COR-L47 (cell line): ENCODE measurements around the gene AGAP4.
"Not testable (repeated sequence)": the region's sequence is repeated elsewhere in the genome, so short reads cannot be mapped to it uniquely, and the experiment has no call there.

Experiments
- DNase-seq: peaks from one replicate; lab custom pipeline; 2025; lab: John Stamatoyannopoulos, UW

AGAP4 gene

DNA sequence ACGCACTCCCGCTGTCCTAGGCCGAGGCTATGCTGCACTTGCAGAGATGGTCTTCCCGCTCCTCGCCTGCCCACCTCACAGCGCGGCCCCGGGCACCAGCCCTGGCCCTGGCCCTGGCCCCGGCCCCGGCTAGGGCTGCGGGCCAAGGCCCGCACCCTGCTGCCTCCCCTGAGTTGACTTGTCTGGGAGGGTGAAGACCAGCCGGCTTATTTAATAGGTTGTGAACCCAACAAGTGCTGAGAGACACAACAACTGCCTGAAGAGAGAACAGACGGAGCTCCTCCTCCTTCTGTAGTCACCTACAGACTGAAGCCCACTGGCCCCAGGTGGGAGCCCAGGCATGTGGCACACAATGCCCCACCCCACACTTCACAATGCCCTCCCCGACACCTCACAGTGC is at the start of gene AGAP4:
Gene AGAP4 (minus strand): TSS at position 101 of the 400 bp plus-strand sequence. CDS start 153 bp downstream, outside the sequence.
- not testable (repeated sequence) for DNase-seq

DNA sequence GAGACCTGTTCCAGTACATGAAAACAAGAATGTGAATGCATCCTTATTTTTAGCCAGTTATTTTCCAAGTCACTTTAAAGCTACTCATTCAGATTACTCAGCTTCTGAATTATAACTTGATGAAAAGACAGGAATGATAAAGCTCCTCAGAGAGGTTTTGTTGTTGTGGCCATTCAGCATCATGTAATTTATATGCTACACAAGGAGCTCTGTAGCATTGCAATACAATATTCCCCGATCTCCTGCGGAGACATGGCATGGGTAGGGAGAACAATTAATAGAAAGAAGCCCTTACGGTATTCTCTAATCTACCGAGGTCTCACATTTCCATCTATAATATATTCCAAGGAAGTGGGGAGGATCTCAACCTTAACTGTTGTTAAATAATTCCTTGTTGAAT is 43.4 kb upstream of the AGAP4 start:
- not testable (repeated sequence) for DNase-seq

DNA sequence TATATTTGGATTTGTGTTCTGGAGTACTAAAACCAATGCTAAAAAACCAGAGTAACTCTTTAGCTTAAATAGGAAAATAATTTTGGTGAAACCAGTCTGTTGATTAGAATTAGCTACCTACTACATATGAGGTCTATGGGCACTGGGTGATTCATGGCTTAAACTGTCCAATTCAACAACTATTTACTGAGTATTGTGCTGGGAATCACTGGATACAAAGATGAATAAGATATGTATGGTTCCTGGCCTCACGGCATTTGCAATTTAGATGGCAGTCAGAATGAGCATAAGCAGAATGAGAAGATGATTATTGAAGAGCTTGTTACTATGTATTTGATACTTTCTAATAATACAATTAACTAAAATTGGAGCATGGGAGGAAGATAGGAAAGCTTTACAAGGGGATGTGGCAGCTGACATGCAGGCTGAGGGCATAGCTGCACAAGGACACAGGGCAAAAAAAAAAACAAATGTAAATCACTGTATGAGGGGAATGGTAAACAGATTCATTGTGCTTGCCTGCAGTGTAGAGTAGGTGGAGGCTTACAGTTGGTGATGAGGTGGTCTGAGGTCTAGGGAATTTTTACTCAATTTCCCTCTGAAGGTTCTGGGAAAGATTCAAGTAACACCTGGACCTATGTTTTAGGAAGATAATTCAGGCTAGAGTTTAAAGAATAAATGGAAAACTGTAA is 42.4 kb upstream of the AGAP4 start:
- not testable (repeated sequence) for DNase-seq

DNA sequence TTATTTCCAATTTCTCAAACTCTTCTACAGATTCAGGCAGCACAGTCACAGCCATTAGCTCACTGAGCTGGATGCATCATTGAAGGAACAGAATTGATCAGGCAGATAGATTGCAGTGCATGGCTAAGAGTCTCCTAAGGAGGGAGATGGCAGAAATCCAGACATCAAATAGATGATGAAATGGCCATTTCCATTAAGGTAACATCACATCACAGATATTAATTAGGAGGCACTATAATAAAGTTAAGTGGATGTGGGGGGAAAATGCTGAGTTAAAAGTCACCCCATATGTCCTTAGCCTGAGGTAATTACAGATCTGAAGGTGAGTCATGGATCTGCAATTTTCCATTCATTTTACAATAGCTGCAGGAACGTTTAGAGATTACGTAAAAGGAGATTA is 35.6 kb upstream of the AGAP4 start:
- not testable (repeated sequence) for DNase-seq

DNA sequence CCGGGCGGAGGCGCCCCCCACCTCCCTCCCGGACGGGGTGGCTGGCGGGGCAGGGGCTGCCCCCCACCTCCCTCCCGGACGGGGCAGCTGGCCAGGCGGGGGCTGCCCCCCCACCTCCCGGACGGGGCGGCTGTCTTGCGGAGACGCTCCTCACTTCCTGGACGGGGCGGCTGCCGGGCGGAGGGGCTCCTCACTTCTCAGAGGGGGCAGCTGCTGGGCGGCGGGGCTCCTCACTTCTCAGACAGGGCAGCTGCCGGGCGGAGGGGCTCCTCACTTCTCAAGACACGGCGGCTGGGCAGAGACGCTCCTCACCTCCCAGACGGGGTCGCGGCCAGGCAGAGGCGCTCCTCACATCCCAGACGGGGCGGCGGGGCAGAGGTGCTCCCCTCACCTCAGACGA is 18.1 kb upstream of the AGAP4 start:
- not testable (repeated sequence) for DNase-seq

DNA sequence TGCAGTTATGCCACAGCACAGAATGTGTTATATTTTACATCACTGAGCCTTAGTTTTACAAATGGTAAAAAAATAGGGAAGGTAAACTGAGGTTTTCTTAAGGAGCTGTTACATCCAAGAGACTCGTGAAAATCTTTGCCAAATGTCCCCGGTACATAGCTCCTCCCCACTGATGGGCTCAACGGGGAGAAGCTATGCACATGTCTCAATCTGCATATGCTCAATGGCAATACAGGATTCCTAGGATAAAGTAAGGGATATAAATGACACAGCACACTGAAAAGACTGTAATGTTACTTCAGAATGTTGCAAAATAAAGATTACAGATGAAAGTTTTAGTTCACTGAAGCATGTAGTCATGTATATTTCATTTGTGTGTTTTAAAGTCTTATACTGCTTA is 17.0 kb upstream of the AGAP4 start:
- DNase-seq = not testable (repeated sequence)

DNA sequence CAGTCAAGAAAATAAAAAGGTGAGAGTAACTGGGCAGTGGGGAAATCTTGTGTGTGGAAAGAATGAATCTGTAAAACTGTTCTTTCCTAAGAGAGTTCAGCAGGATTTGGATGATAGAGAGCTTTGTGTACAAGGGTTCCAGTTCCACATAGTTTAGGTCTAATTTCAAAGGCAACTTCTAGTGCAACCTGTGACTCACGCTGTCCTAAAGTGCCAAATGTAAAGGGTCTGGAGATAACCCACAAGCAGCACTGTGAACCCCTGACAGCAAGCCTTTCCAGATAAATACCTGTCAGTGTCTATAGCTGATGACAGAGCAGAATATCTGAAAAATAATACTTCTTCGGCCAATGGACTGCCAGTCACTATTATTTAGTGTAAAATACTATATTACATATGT is 16.3 kb upstream of the AGAP4 start:
- not testable (repeated sequence) for DNase-seq

DNA sequence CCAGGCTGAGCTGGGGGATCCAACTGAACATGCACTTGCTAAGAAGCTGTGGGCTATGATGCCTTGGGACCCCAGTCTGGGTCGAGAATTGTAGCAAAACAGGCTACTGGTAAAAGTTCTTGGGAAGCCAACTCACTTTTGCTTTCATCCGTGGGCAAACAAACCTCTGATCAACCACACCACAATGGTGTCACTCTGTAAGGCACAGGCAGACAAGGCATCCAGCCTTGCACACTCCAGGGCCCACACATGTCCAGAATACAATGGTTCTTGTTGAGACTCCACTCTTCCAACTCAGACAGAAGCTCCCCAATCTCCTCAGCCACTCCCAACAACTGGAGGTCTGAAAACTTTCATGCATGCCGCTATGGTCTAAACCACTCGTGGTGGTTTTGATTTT is 10.6 kb upstream of the AGAP4 start:
- DNase-seq = not testable (repeated sequence)

DNA sequence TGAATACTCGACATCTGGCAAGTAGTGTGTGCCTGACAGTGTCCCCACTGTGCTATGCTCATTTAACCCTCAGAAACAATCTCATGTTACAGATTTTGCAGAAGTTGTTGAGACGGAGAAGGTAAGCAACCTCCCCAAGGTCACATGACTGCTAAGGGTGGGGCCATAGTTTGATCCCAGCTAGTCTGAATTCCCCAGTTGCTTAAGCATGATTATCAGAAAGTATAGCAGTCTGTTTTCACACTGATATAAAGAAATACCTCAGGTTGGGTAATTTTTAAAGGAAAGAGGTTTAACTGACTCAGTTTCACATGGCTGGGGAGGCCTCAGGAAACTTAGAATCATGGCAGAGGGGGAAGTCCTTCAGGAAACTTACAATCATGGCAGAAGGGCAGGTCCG is 1.2 kb upstream of the AGAP4 start:
- not testable (repeated sequence) for DNase-seq

DNA sequence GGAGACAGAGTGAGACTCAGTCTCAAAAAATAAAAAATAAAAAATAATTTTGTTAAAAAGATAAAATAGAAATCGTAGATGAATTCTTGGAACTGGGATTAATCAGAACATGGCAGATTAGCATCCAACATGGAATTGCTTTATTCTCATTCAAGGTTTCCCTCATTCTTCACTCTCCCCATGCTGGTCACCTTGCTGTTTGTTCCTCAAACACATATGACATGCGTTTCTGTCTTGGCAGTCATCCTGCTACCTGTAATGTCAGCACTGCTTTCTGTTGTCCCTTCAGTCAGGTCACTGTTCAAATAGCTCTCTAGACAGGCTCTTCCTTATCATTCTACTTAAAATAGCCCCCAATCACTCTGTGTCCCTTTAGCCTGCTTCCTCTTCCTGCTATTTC is 24.4 kb downstream of the AGAP4 start:
- DNase-seq = not testable (repeated sequence)

DNA sequence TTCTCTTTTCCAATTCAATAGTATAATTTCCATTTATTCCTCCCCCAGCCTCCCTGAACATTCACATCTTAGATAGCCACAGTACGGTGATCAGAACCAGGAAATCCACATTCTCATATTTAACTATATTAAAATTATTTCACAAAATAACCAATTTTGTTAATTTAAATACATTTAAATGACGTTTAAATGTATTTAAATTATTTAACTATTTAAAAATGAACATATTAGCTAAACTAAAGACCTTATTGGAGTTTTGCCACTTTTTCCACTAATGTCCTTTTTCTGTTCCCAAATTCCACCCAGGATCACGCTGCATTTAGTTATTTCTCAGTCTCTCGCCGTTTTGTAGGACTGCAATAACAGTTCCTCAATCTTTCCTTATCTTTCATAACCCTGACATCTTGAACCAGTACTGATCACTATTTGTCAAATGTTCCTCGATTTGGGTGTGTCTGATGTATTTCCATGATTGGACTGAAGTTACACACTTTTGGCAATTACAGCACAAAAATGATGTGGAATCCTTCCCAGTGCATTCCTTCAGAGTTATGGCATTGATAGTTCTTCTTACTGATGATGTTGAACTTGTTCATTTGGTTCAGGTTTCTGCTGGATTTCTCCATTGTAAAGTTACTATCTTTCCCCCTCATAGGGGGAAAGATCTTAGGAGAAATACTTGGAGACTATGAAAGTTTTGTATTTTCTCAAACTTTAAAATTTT is 27.0 kb downstream of the AGAP4 start:
- DNase-seq = not testable (repeated sequence)

DNA sequence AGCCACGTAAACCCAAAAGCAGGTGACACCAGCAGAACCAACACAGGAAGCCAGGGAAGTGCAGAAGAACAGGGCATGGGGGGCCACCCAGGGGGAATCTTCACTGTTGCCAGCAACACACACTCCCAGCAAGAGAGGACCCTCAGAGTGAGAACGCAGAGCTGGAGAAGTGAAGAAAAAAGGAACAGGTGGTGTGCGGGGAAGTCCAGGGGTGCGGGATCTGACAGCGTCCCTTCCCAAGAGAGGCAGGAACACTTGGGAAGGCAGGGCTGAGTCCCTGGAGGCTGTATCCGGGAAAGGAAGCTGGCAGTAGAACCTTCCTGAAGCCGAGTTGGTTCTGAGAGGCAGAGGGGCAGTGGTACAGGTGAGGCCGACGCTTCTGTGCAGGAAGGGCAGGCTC is 27.7 kb downstream of the AGAP4 start:
- DNase-seq = no peak

DNA sequence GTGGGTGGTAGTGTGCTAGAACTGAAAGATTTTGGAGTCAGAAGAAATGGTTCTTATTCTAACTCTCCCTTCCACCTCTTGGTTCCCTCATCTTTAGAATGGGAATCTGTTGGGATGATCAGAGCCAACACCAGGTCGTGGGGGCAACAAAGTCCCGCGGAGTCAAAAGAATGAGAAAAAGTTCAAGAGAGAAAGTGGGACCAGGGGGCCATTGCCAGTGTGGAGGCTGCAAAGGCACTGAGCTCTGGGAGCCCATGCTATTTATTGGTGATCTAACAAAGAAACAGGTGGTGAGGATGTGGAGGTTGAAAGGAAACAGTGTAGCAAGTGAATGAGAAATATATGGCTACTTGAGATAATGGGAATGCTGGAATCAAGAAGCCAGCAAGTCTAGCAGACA is 29.4 kb downstream of the AGAP4 start:
- DNase-seq = no peak

DNA sequence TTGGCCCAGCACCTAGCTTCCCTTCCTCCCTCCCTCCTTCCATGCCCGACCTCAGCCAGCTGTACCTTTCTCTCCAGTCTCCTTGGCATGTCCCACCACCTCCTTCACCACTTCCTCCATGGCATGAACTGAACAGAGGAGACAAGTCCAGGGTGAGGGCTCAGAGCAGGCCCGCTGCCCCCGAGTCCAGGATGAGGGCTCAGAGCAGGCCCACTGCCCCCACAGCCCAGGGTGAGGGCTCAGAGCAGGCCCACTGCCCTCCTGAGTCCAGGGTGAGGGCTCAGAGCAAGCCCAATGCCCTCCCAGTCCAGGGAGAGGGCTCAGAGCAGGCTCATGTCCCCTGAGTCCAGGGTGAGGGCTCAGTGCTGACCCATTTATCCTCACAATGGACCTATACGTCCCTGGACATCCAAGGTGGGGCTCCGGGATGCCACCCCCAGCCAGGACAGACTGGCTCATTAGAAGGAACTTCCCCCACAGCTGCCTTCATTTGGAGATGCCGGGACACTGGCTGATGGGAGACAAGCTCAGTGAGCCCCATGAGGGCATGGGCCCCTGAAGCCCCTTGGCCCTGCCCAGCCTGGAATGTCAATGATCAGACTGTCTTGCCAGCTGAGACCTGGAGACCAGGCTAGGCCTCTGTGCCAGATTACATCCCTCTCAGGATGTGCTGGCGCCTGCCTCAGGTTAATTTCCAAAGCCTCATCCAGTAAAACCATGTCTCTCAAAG is 30.0 kb downstream of the AGAP4 start:
- no peak for DNase-seq

DNA sequence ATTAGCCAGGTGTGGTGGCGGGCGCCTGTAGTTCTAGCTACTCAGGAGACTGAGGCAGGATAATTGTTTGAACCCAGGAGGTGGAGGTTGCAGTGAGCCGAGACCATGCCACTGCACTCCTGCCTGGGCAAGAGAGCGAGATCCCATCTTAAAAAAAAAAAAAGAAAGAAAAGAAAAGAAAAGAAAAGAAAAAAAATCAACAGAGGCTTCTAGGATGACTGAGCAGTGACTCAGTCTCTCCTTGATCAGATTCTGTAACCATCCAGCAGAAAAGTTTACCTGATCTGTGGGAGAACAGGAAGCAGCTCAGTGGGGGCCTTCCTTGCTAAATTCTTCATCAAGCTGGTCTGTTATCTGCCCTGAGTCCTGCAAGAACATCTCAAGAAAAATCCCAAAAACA is 33.2 kb downstream of the AGAP4 start:
- not testable (repeated sequence) for DNase-seq

DNA sequence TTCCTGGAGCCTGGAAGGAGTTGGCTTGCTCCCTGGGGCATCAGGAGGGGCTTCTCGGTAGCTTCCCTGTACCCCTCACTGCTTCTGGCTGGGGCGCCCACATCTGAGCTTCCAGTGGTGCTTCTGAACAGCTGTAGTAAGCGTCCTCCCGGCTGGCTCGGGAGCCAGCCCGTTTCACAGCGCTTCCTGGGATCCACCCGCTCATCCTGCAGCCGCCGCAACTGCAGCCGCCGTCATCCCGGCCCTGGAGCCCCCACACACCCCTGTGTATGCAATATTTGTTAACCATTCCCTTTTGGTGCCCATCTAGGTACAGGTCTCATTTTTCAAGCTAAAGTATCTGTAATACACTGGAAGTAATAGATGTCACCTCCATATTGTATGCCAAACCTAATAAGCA is 34.3 kb downstream of the AGAP4 start:
- not testable (repeated sequence) for DNase-seq

DNA sequence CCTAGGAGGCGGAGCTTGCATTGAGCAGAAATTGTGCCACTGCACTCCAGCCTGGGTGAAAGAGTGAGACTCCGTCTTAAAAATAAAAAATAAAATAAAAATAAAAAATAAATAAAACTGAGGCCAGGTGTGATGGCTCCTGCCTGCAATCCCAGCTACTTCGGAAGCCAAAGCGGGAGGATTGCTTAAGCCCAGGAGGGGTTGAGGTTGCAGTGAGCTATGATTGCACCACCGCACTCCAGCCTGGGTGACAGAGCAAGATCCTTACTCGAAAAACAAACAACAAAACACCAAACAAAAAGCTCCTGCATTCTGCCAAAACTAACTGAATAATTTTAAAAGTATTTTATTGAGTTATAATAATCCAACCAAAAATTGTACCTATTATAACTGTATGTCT is 36.2 kb downstream of the AGAP4 start:
- no peak for DNase-seq

DNA sequence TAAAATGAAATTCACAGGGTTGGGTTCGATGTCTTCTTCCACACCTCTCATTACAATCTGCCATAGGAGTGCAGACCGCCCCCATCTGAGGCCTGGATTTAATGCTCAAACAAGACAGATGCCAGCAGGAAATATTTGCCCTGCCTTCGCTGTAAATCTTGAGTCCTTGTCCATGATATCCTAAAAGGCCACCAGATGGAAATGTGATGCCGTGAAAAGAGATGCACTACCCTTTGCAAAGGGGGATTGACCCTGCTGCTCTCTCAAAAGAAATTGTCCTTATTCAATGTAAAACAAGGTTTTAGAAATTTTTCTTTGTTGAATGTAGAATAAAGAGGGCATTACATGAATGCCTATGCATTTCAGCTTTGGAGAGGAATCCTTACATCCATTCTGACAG is 37.5 kb downstream of the AGAP4 start:
- no peak for DNase-seq

DNA sequence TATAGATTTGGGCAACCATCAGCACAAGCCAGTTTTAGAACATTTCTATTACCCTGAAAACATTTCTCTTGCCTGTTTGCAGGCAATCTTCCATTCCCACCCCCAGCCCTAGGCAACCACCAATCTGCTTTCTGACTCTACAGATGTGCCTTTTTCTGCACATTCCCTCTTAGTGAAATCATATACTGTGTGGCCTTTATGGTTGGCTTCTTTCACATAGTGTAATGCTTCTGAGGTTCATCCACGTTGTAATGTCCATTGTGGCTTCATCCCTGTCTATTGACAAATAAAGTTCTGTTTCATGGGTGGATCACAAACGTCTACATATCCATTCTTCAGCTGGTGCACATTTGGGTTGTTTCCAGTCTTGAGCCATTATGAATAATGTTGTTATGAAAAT is 42.3 kb downstream of the AGAP4 start:
- DNase-seq = not testable (repeated sequence)

DNA sequence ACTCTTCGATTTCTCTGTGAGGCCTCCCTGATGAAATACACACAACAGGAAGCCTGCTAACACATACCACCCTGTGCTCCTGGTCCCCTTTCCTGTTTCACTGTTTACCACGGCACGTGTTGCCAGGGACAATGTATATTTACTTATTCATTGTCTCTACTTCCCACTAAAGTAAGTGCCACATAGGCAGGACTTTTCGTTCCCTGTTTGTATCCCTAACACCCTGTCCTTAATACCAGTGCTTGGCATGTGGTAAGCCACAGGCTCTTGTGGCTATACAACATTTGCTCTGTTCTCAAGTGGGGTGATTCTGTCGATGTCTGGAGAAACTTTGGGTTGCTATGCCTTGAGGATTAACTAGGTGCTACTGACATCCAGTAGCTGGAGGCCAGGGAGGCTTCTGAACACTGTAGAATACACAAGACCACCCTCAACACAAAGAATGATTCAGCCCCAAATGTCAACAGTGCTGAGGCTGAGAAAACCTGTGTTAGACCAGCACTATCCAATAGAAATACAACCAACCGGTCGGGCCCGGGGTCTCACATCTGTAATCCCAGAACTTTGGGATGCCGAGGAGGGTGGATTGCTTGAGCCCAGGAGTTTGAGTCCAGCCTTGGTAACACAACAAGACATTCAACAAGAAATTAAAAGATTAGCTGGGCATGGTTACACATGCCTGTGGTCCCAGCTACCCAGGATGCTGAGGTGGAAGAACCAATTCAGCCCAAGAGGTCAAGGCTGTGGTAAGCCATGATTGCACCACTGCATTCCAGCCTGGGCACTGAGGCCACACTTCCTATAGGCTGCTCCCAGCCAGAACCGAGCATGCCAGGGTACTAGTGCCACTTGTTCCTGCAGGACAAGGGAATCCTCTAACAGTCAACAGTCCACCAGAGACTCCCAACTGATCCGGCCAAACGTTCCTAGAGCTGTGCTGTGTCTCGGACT is 44.0 kb downstream of the AGAP4 start:
- DNase-seq = not testable (repeated sequence)

DNA sequence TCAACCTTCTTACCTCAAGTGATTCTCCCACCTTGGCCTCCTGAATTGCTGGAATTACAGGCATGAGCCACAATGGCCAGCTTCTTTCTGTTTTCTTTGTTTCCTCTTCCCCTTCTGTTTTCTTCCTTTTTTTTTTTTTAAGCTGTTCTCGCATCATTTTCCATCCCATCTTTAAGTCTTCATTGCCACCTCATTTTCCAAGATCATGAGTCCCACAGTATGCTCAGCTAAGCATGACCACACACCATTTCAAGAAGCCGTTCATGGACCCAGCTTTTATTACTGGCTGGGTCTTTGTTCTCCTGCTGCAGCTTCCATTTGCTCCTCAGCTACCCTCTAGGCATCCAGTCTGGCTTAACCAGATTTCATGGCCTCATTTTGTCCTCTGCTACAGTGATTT is 52.5 kb downstream of the AGAP4 start:
- DNase-seq = not testable (repeated sequence)
